Left ventricle myocardium inferior (tissue), 1 donor: Measurements from ENCODE around the gene TRPM2. TPM values are rescaled to one million over a fixed set of nuclear protein-coding genes. Genes with fewer than 3 reads are reported as not detected.

Source experiments
- DNase-seq: peaks from one replicate; pipeline ENCODE4 v3.0.0-alpha.2; 2020
- H3K27ac ChIP-seq: fragments of 200-600 bp; replicated peaks from 2 replicates; pipeline ENCODE4 v1.8.0; 2021
- H3K27me3 ChIP-seq: fragments of 200-600 bp; 2 replicates; pipeline ENCODE4 v1.8.0; 2021; ENCODE audit warnings: low read depth
- H3K36me3 ChIP-seq: fragments of 200-600 bp; 2 replicates; pipeline ENCODE4 v1.8.0; 2021
- H3K4me1 ChIP-seq: fragments of 200-600 bp; 2 replicates; pipeline ENCODE4 v1.8.0; 2021
- H3K4me3 ChIP-seq: fragments of 200-600 bp; 2 replicates; pipeline ENCODE4 v1.8.0; 2021; ENCODE audit warnings: mild to moderate bottlenecking, moderate library complexity
- H3K9me3 ChIP-seq: fragments of 200-600 bp; replicated peaks from 2 replicates; pipeline ENCODE4 v1.8.0; 2021
- CTCF ChIP-seq: fragments of 200-600 bp; IDR thresholded peaks from 2 replicates; pipeline ENCODE4 v1.8.0; 2021; ENCODE audit warnings: antibody characterized with exemption, mild to moderate bottlenecking, borderline replicate concordance
- intact Hi-C: fragments of 100-400 bp; cut with micrococcal nuclease; formaldehyde crosslinking; loops from one replicate; pipeline ENCODE4 v1.11.0; 2022
- total RNA-seq: library from RNA; stranded (reverse); fragmentation: NEBNext Ultra II Directional; extraction: Animal tissue kit (Norgen Biotek cat#: 25700); gene quantifications from one replicate; pipeline ENCODE4 v1.2.1, GENCODE V29; 2021
- donor health status: DM: no; HTN: yes; CAD: no; lungs with severe emphysema.

Gene TRPM2
- total RNA-seq, 1 donor from 2014 or later, result 1.8 TPM

GRCh38 chr21:44381874-44382273, 28.5 kb downstream of the TRPM2 start:
- DNase-seq, result no peak
- no peak overlapping the region for H3K27ac ChIP-seq
- H3K36me3 ChIP-seq, result peaks cover 7% of the 10 kb centered on the region
- no peak overlapping the region for H3K4me3 ChIP-seq
- TF ChIP-seq CTCF, result no peak
- intact Hi-C loops, result no loop called here
- H3K9me3 ChIP-seq, result peaks cover 39% of the 10 kb centered on the region
- no peaks in the 10 kb centered on the region for H3K4me1 ChIP-seq
- H3K27me3 ChIP-seq, result peaks cover 43% of the 10 kb centered on the region

GRCh38 chr21:44382536-44382935, 29.1 kb downstream of the TRPM2 start:
- H3K9me3 ChIP-seq, result peaks cover 46% of the 10 kb centered on the region
- H3K36me3 ChIP-seq, result peaks cover 7% of the 10 kb centered on the region
- H3K4me1 ChIP-seq, result no peaks in the 10 kb centered on the region
- no peak for DNase-seq
- H3K4me3 ChIP-seq, result no peak overlapping the region
- TF ChIP-seq CTCF, result no peak
- intact Hi-C loops, result no loop called here
- H3K27me3 ChIP-seq, result peaks cover 36% of the 10 kb centered on the region
- no peak overlapping the region for H3K27ac ChIP-seq

GRCh38 chr21:44383216-44383615, 29.8 kb downstream of the TRPM2 start:
- Histone ChIP-seq H3K27me3 (peaks cover 29% of the 10 kb centered on the region), H3K4me3 (no peak overlapping the region), H3K4me1 (no peaks in the 10 kb centered on the region), H3K27ac (no peak overlapping the region), H3K9me3 (peaks cover 53% of the 10 kb centered on the region), H3K36me3 (peaks cover 7% of the 10 kb centered on the region)
- no peak for DNase-seq
- TF ChIP-seq CTCF, result no peak
- intact Hi-C loops, result no loop called here

- H3K27me3 ChIP-seq, result peaks cover 12% of the 10 kb centered on the region
Measured at GRCh38 chr21:44384968-44385367, 31.5 kb downstream of the TRPM2 start.

GRCh38 chr21:44389335-44389734, 35.9 kb downstream of the TRPM2 start:
- Histone ChIP-seq H3K27ac (no peak overlapping the region), H3K4me1 (no peaks in the 10 kb centered on the region), H3K9me3 (peaks cover 70% of the 10 kb centered on the region), H3K36me3 (peaks cover 5% of the 10 kb centered on the region), H3K27me3 (peaks cover 41% of the 10 kb centered on the region), H3K4me3 (no peak overlapping the region)
- no peak for TF ChIP-seq CTCF
- no peak for DNase-seq
- intact Hi-C loops, result no loop called here

More at GRCh38 chr21:44384968-44385367, 31.5 kb downstream of the TRPM2 start:
- no peak overlapping the region for H3K4me3 ChIP-seq
- H3K9me3 ChIP-seq, result peaks cover 69% of the 10 kb centered on the region
- H3K27ac ChIP-seq, result no peak overlapping the region
- H3K4me1 ChIP-seq, result no peaks in the 10 kb centered on the region
- H3K36me3 ChIP-seq, result peaks cover 7% of the 10 kb centered on the region
- intact Hi-C loops, result no loop called here
- no peak for DNase-seq
- no peak for TF ChIP-seq CTCF

- TF ChIP-seq CTCF, result no peak
- intact Hi-C loops, result no loop called here
- peaks cover 55% of the 10 kb centered on the region for H3K9me3 ChIP-seq
- no peaks in the 10 kb centered on the region for H3K36me3 ChIP-seq
- no peak overlapping the region for H3K27ac ChIP-seq
- H3K4me3 ChIP-seq, result no peak overlapping the region
- peaks cover 52% of the 10 kb centered on the region for H3K27me3 ChIP-seq
- no peaks in the 10 kb centered on the region for H3K4me1 ChIP-seq
- DNase-seq, result no peak
Measured at GRCh38 chr21:44390886-44391285, 37.5 kb downstream of the TRPM2 start.
